ENCODE results near the gene FUT7. TPM values are rescaled to one million over a fixed set of nuclear protein-coding genes. Genes with fewer than 3 reads are reported as not detected.
A peak's percentile ranks its signal among the peaks of the same experiment; 100 is the strongest.

The FUT7 gene
- total RNA-seq, 2 experiments from 2014 or later = 0.68 to 2.8 TPM

DNA sequence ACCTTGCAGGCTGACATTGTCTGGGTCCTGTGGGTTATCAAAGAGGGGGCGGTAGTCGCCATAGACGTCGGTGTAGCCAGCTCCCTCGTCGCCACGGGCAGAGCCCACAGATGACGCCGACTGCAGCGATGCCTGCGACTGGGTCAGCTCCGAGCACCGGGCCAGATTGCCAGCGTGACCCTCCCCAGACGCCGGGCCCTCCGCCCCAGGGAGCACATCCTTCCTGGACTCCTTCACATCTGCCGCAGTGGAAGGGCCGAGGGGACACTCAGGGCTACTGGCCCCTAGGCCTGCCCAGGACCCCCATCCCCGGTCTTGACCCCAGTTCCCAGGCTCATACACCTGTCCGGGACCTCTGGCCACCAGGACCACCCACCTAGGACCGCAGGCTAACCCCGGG, 17.7 kb downstream of the FUT7 start:
- Mint-ChIP-seq H3K4me1 (peaks cover 3% of the 10 kb centered on the region), H3K27me3 (no peaks in the 10 kb centered on the region), H3K9me3 (ENCODE audit: low read depth) (no peaks in the 10 kb centered on the region), H3K36me3 (peaks cover 1% of the 10 kb centered on the region), H3K27ac (no peak overlapping the region), H3K4me3 (no peak overlapping the region)
- no peak for ATAC-seq
- DNase-seq = no peak
- CTCF ChIA-PET = interaction anchor here (0.7 to 2.6 kb wide), 3 partner anchors 14 to 32 kb away, joined by 3 to 8 read pairs (median 3); partner anchors contain the start of gene ABCA2

DNA sequence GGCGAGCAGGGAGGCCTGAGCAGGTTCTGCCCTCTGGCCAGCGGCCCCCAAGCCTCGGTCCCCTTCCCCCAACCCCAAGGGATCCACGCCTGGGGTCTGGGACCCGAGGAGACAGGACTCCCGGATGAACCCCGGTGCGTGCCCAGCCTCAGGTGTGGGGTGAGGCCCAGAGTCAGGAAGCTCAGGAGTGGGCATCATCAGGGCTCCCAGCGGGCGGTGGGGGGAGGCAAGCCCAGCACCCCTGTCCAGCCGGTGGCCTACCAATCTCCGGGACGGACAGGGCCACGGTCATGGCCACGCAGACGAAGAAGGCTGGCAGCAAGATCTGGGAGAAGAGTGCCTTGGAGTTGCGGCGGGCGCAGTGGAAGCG, 18.3 kb downstream of the FUT7 start:
- no peaks in the 10 kb centered on the region for H3K9me3 Mint-ChIP-seq (ENCODE audit: low read depth)
- H3K4me3 Mint-ChIP-seq = no peak overlapping the region
- H3K27me3 Mint-ChIP-seq = no peaks in the 10 kb centered on the region
- ATAC-seq (no peak), DNase-seq (no peak)
- no peak overlapping the region for H3K27ac Mint-ChIP-seq
- CTCF ChIA-PET = interaction anchor here (0.7 kb wide), 1 partner anchor 33 kb away, joined by 3 read pairs; no protein-coding TSS in a partner anchor
- peaks cover 1% of the 10 kb centered on the region for H3K36me3 Mint-ChIP-seq
- H3K4me1 Mint-ChIP-seq = peaks cover 2% of the 10 kb centered on the region

GRCh38 chr9:137012694-137013570, 19.0 kb downstream of the FUT7 start:
- CTCF ChIA-PET = no interaction called here
- peaks cover 1% of the 10 kb centered on the region for H3K4me1 Mint-ChIP-seq
- no peak overlapping the region for H3K4me3 Mint-ChIP-seq
- DNase-seq (no peak), ATAC-seq (no peak)
- H3K36me3 Mint-ChIP-seq = peaks cover 1% of the 10 kb centered on the region
- H3K9me3 Mint-ChIP-seq (ENCODE audit: low read depth) = no peaks in the 10 kb centered on the region
- no peaks in the 10 kb centered on the region for H3K27me3 Mint-ChIP-seq
- H3K27ac Mint-ChIP-seq = no peak overlapping the region

DNA sequence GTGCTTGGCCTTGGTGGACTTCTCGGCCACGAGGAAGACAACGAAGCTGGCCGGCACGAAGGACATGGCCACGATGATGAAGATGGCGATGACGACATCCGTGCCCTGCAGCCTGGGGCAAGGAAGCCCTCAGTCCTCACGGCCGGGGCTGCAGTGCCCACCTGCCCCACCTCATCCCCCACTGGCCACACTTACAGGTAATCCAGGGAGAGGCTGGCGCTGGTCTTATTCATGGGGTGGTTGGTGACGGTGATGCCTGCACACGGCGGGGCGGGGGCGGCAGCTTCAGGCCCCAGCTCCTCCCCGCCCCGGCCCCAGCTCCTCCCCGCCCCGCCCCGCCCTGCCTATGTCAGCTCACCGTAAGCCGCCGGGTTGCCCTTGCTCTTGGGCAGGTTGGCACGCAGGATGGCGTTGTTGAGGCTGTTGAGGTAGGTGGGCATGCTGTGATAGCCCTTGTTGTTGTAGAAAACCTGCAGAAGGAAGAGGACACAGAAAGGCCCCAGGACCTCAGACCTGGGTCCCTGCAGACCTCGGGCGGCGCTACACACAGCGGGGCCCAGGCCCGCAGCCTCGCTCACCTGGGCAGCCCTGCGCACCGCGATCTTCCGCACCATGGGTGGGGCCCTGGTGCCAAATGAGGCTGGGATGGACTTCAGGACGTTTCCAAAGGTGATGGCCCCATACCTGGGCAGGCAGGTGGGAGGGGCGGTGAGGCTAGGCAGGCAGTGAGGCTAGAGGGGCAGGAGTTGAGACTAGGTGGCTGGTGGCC, 19.8 kb downstream of the FUT7 start:
- ATAC-seq (no peak), DNase-seq (no peak)
- Mint-ChIP-seq H3K4me1 (peaks cover 1% of the 10 kb centered on the region), H3K27ac (no peak overlapping the region), H3K36me3 (peaks cover 1% of the 10 kb centered on the region), H3K9me3 (ENCODE audit: low read depth) (no peaks in the 10 kb centered on the region), H3K27me3 (no peaks in the 10 kb centered on the region), H3K4me3 (no peak overlapping the region)
- CTCF ChIA-PET = interaction anchor here (0.9 to 1.1 kb wide), 2 partner anchors 23 to 64 kb away, joined by 3 read pairs; no protein-coding TSS in a partner anchor

- H3K4me3 Mint-ChIP-seq = no peak overlapping the region
- no peak for DNase-seq
- no peak for ATAC-seq
- peaks cover 1% of the 10 kb centered on the region for H3K36me3 Mint-ChIP-seq
- H3K27me3 Mint-ChIP-seq = no peaks in the 10 kb centered on the region
- H3K9me3 Mint-ChIP-seq (ENCODE audit: low read depth) = no peaks in the 10 kb centered on the region
- peaks cover 8% of the 10 kb centered on the region for H3K4me1 Mint-ChIP-seq
- H3K27ac Mint-ChIP-seq = no peak overlapping the region
- CTCF ChIA-PET = interaction anchor here (0.9 to 1.1 kb wide), 2 partner anchors 24 to 63 kb away, joined by 3 read pairs; no protein-coding TSS in a partner anchor
These were observed 20.7 kb downstream of the FUT7 start for GRCh38 chr9:137011156-137011555.

- CTCF ChIA-PET = no interaction called here
- no peak overlapping the region for H3K4me3 Mint-ChIP-seq
- H3K9me3 Mint-ChIP-seq (ENCODE audit: low read depth) = no peaks in the 10 kb centered on the region
- ATAC-seq = no peak
- H3K27me3 Mint-ChIP-seq = no peaks in the 10 kb centered on the region
- no peak for DNase-seq
- no peaks in the 10 kb centered on the region for H3K36me3 Mint-ChIP-seq
- H3K27ac Mint-ChIP-seq = no peak overlapping the region
- H3K4me1 Mint-ChIP-seq = peaks cover 16% of the 10 kb centered on the region
These were observed 21.8 kb downstream of the FUT7 start for GRCh38 chr9:137009938-137010732.

- Mint-ChIP-seq H3K4me1 (peaks cover 25% of the 10 kb centered on the region), H3K27ac (no peak overlapping the region), H3K36me3 (no peaks in the 10 kb centered on the region), H3K9me3 (ENCODE audit: low read depth) (no peaks in the 10 kb centered on the region), H3K4me3 (no peak overlapping the region), H3K27me3 (no peaks in the 10 kb centered on the region)
- CTCF ChIA-PET = interaction anchor here (14.3 kb wide), 1 partner anchor 22 kb away, joined by 234 read pairs; the partner anchor contains the start of genes ABCA2 and FUT7
- ATAC-seq (no peak), DNase-seq (no peak)
These were observed 22.7 kb downstream of the FUT7 start for GRCh38 chr9:137009217-137009616.

DNA sequence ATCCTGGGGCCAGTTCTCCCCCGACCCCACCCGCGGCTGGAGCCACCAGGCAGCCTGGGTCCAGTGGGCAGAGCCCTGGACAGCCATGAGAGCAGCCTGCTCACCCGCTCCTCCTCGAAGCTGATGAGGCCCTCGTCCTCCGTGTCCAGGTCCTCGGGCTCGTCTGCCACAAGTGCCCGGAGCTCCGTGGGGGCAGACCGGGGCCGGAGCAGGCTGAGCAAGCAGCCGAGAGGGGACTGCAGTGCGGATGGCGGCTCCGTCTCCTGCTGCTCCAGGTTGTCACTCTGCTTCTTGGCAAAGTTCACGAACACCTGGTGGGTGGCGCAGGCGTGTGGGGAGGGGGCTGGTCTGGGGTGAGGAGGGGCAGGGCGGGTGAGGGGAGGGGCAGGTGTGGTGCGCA, 23.6 kb downstream of the FUT7 start:
- DNase-seq (no peak), ATAC-seq (no peak)
- Mint-ChIP-seq H3K9me3 (ENCODE audit: low read depth) (no peaks in the 10 kb centered on the region), H3K4me3 (no peak overlapping the region), H3K36me3 (no peaks in the 10 kb centered on the region), H3K4me1 (peaks cover 25% of the 10 kb centered on the region), H3K27ac (no peak overlapping the region), H3K27me3 (no peaks in the 10 kb centered on the region)
- CTCF ChIA-PET = interaction anchor here (1.6 to 14.3 kb wide), 2 partner anchors 11 to 23 kb away, joined by 3 to 234 read pairs; partner anchors contain the start of genes ABCA2 and FUT7

- H3K27ac Mint-ChIP-seq = no peak overlapping the region
- no peaks in the 10 kb centered on the region for H3K9me3 Mint-ChIP-seq (ENCODE audit: low read depth)
- H3K4me1 Mint-ChIP-seq = peaks cover 25% of the 10 kb centered on the region
- no peaks in the 10 kb centered on the region for H3K36me3 Mint-ChIP-seq
- H3K4me3 Mint-ChIP-seq = no peak overlapping the region
- DNase-seq (no peak), ATAC-seq (no peak)
- H3K27me3 Mint-ChIP-seq = no peaks in the 10 kb centered on the region
- CTCF ChIA-PET = interaction anchor here (1.6 to 14.3 kb wide), 2 partner anchors 11 to 24 kb away, joined by 3 to 234 read pairs; partner anchors contain the start of genes ABCA2 and FUT7
These were observed 24.0 kb downstream of the FUT7 start for GRCh38 chr9:137007816-137008270.

GRCh38 chr9:137007108-137007815, 24.6 kb downstream of the FUT7 start:
- H3K9me3 Mint-ChIP-seq (ENCODE audit: low read depth) = no peaks in the 10 kb centered on the region
- no peak overlapping the region for H3K4me3 Mint-ChIP-seq
- H3K27me3 Mint-ChIP-seq = no peaks in the 10 kb centered on the region
- no peak for DNase-seq
- CTCF ChIA-PET = interaction anchor here (1.6 to 14.3 kb wide), 2 partner anchors 12 to 24 kb away, joined by 3 to 234 read pairs; partner anchors contain the start of genes ABCA2 and FUT7
- H3K36me3 Mint-ChIP-seq = no peaks in the 10 kb centered on the region
- ATAC-seq = no peak
- H3K4me1 Mint-ChIP-seq = peaks cover 25% of the 10 kb centered on the region
- no peak overlapping the region for H3K27ac Mint-ChIP-seq

GRCh38 chr9:137006116-137007003, 25.5 kb downstream of the FUT7 start:
- ATAC-seq = peak; percentile 52
- no peak overlapping the region for H3K4me3 Mint-ChIP-seq
- H3K27me3 Mint-ChIP-seq = peaks cover 3% of the 10 kb centered on the region
- H3K9me3 Mint-ChIP-seq (ENCODE audit: low read depth) = no peaks in the 10 kb centered on the region
- no peak for DNase-seq
- no peaks in the 10 kb centered on the region for H3K36me3 Mint-ChIP-seq
- CTCF ChIA-PET = interaction anchor here (14.3 kb wide), 1 partner anchor 25 kb away, joined by 234 read pairs; the partner anchor contains the start of genes ABCA2 and FUT7
- H3K27ac Mint-ChIP-seq = peak overlapping the region; percentile 55
- H3K4me1 Mint-ChIP-seq = peaks cover 25% of the 10 kb centered on the region
